ENCODE results near the gene SMOC1. TPM values are rescaled to one million over a fixed set of nuclear protein-coding genes. Genes with fewer than 3 reads are reported as not detected.

The SMOC1 gene
- total and polyA plus RNA-seq, 2 of the 8 experiments (the other 6 are each of a cell fraction or from before 2014, with no cell fraction given): 1.6 to 2.4 TPM

GRCh38 chr14:69901113-69901951 lies 22.1 kb downstream of the SMOC1 start:
- no peaks in the 10 kb centered on the region for H4K20me1 ChIP-seq (replicated peaks in 1 of 2; ENCODE audit: control insufficient read depth in 1 of 2, insufficient read depth in 2 of 2, low read length in 2 of 2)
- H3K4me3 ChIP-seq (ENCODE audit: extremely low read depth in 1 of 4, insufficient read depth in 2 of 4, low read depth in 3 of 4, low read length in 4 of 4): no peak overlapping the region
- H3K23ac ChIP-seq (ENCODE audit: insufficient read length): no peak overlapping the region
- H3K56ac ChIP-seq (replicated peaks; ENCODE audit: insufficient read length, low read depth, low read length): no peak overlapping the region
- no peak overlapping the region for H4K91ac ChIP-seq (replicated peaks; ENCODE audit: insufficient read length, low read length)
- H3K18ac ChIP-seq (ENCODE audit: extremely low read depth, low read length): no peak overlapping the region
- no peak overlapping the region for H2BK12ac ChIP-seq (ENCODE audit: low read depth, low read length)
- WGBS, 2 experiments (ENCODE audit: extremely low coverage in 1 of 2, insufficient coverage in 1 of 2, insufficient read length in 1 of 2, insufficient replicate concordance in 2 of 2, low coverage in 1 of 2, low lambda C conversion rate in 2 of 2, missing lambda C conversion rate in 1 of 2): 71% methylated on average over 1 of the region's 1 CpG; no CpG with 5 or more reads in 1 of the 2 experiments
- H3K4me1 ChIP-seq (replicated peaks in 1 of 4; ENCODE audit: control insufficient read depth in 3 of 4, insufficient read depth in 4 of 4, low read length in 3 of 4): no peaks in the 10 kb centered on the region
- FAIRE-seq: no peak
- H3K79me2 ChIP-seq (ENCODE audit: control insufficient read depth in 1 of 2, insufficient read depth in 2 of 2, low read length in 2 of 2): no peaks in the 10 kb centered on the region
- H3K36me3 ChIP-seq (ENCODE audit: control insufficient read depth in 2 of 4, insufficient read depth in 4 of 4, low read length in 3 of 4): no peaks in the 10 kb centered on the region
- no peak overlapping the region for H3K27ac ChIP-seq (ENCODE audit: low read depth, low read length)
- no peak overlapping the region for H2AK5ac ChIP-seq (ENCODE audit: low read depth, low read length)
- ChIA-PET CTCF (ENCODE audit: partially characterized antibody) (interaction anchor here (0.6 to 1.6 kb wide), 2 partner anchors 21 to 41 kb away, joined by 3 read pairs; no protein-coding TSS in a partner anchor), POLR2A (ENCODE audit: partially characterized antibody) (no interaction called here)
- no peak overlapping the region for H4K5ac ChIP-seq (ENCODE audit: insufficient read length, low read depth, low read length)
- H3K4me2 ChIP-seq (ENCODE audit: insufficient read depth in 1 of 2, low read depth in 2 of 2, low read length in 2 of 2): no peak overlapping the region
- H3K23me2 ChIP-seq (ENCODE audit: low read depth, low read length): no peaks in the 10 kb centered on the region
- H3K79me1 ChIP-seq (ENCODE audit: low read depth, low read length): no peaks in the 10 kb centered on the region
- H2BK5ac ChIP-seq (ENCODE audit: low read depth, low read length): no peak overlapping the region
- no peaks in the 10 kb centered on the region for H3K27me3 ChIP-seq (replicated peaks in 1 of 4; ENCODE audit: control insufficient read depth in 3 of 4, extremely low read depth in 1 of 4, insufficient read depth in 3 of 4, low read length in 3 of 4)
- H3K14ac ChIP-seq (ENCODE audit: insufficient read length): no peak overlapping the region
- no peak overlapping the region for H2BK120ac ChIP-seq (replicated peaks; ENCODE audit: low read depth, low read length)
- peaks cover 12 to 22% of the 10 kb centered on the region in 2 experiments; a peak in 3 of 4 replicates for H3K9me3 ChIP-seq (ENCODE audit: insufficient read depth in 2 of 2, low read depth in 1 of 2, low read length in 1 of 2)
- TF ChIP-seq TAF7 (optimal IDR thresholded peaks at IDR 0.05; ENCODE audit: borderline replicate concordance, low read depth, low read length) (no peak), CBX5 (IDR thresholded peaks at IDR 0.05; ENCODE audit: low read depth, low read length) (no peak), POU5F1 (IDR thresholded peaks at IDR 0.05; ENCODE audit: low read depth, low read length) (no peak), BCL11A (IDR thresholded peaks at IDR 0.05; ENCODE audit: low read depth in 2 of 2, low read length in 2 of 2) (no peak), JUND (IDR thresholded peaks at IDR 0.05; ENCODE audit: low read length) (no peak), CEBPB (IDR thresholded peaks at IDR 0.05; ENCODE audit: low read depth, low read length) (no peak)
- TF ChIP-seq, protein P1, sequence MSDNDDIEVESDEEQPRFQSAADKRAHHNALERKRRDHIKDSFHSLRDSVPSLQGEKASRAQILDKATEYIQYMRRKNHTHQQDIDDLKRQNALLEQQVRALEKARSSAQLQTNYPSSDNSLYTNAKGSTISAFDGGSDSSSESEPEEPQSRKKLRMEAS (IDR thresholded peaks at IDR 0.05): no peak
- no peak overlapping the region for H2AFZ ChIP-seq (ENCODE audit: low read length)
- H3K4ac ChIP-seq (replicated peaks; ENCODE audit: insufficient read length, low read depth, low read length): peak overlapping the region; percentile 21
- H3K9ac ChIP-seq (replicated peaks in 1 of 4; ENCODE audit: extremely low read depth in 1 of 4, low read depth in 3 of 4, low read length in 3 of 4): no peak overlapping the region
- DNase-seq (ENCODE audit: low read depth in 1 of 2, low spot score in 2 of 2): peak in 1 of 2 experiments; percentile 0
- H2BK20ac ChIP-seq (ENCODE audit: low read length): no peak overlapping the region
- no peak overlapping the region for H4K8ac ChIP-seq (ENCODE audit: extremely low read depth, insufficient read depth, low read length)
- no peak overlapping the region for H2BK15ac ChIP-seq (ENCODE audit: low read length)

Data from H1 (cell line).